HG02759 (cell line): Measurements from ENCODE around the gene PFKFB3.

Experiments used
- ATAC-seq: cut with Tn5 transposase; IDR thresholded peaks from one replicate; pipeline ENCODE4 v1.9.1; 2021; ENCODE audit warnings: mild to moderate bottlenecking, moderate library complexity; ENCODE audit not compliant: unreplicated experiment

PFKFB3 gene

DNA sequence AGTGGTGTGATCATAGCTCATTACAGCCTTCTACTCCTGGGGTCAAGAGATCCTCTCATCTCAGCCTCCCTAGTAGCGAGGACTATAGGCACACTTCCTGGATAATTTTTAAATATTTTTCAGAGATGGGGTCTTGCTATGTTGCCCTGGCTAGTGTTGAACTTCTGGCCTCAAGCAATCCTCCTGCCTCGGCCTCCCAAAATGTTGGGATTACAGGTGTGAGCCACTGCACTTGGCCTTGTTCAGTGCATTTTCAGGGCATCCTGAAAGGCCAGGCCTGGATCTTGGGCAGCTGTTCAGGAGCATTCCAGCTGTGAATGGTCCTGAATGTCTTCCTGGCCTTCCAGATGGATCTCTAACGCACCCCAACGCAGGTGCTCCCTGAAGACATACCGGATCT lies 95.7 kb downstream of the PFKFB3 start:
- no peak for ATAC-seq

DNA sequence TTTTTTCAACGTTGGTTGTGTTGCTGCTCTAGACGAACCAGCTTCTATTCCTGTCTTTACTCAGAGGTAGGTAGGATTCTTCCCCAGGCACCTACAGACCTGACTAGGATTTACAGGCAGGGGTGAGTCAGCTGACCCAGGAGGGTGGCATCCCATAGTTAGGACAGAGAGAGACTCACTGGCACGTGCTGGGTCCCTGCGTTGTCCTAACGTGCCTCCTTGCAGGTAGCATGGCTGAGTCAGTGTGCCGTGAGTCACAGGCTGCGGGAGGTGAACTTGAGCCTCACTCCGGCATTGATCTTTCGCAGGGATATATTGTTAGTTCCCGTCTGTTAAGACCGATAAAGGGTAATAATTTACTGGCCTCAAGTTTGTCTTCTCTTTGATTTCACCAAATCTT lies 96.5 kb downstream of the PFKFB3 start:
- no peak for ATAC-seq

DNA sequence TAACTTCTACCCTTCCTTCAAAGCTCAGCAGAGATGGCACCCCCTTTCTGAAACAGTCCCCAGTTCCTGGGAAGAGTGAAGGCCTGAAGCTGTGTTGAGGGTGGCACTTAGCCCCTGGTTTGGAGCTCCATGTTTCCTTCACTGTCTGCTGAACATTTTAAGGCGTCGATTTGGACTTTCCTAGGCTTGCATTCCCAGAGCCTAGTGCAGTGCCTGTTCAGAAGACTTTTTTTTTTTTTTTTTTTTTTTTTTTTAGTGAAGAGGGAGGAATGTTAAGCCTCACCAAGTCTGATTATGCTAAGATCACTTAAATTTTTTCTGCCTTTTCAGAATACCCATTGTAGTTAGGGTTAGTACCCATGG lies 97.0 kb downstream of the PFKFB3 start:
- ATAC-seq: no peak

GRCh38 chr10:6300106-6300783 lies 97.5 kb downstream of the PFKFB3 start:
- peak; percentile 82 for ATAC-seq

DNA sequence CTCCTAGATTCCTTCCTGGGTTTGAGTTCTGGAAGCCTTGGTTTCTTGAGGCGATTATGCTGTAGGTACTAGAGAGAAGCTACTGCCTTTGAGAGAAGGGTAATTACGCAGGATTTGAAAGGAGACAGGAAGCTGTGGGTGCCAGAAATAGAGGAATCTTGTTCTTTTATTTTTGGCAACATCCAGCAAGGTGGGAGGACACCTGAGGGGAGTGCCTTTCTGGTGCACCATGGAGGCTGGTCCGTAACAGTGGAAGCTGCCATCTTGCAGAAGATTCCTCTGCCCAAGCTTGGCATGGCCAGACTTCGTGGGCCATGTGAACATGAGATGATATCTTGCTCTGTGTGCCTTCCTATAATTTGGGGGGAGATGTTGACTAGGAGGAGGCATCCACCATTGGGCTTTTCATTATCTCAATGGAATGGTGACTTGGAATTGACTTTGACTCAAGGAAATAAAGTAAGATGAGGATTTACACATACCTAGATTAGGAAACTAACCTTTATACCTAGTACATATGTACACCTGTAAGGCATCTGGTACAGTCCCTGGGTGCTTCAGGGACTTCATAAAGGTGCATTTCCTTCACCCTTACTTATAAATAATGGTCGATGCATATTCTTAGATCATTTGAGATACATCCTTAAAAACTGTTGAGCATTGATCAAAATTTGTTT lies 98.2 kb downstream of the PFKFB3 start:
- ATAC-seq: no peak

DNA sequence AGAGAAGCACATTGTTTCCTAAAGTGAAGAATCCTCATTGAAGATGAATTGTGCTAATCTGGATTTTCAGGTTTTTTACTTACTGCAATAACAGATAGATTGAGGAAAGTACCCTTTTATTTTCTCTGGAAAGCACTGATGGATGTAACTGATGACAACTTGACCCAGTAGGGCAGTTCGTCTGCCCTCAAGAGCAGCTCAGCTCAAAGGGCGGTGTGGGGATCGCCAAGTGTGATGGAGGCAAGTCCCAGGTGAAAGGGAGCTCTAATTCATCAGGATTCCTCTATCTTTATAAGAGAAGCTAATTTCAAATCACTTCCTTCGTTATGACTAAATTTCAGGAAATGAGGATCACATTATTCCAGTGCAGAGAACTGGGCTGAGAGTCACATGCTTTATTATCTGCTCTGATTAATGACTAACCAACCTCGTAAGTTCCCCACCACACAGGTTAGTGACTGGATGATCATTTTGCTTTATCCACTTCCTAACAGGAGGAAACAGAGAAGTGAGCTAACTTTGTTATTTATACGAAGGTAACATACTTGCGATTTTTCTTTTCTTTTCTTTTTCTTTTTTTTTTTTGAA lies 98.8 kb downstream of the PFKFB3 start:
- no peak for ATAC-seq
